IMR-90 (cell line): Measurements from ENCODE around the gene SLAMF9. TPM values are rescaled to one million over a fixed set of nuclear protein-coding genes. Genes with fewer than 3 reads are reported as not detected.
A peak's percentile ranks its signal among the peaks of the same experiment; 100 is the strongest.

Experiments used
- ATAC-seq: fragments of 200-7000 bp; cut with Tn5 transposase; 2 replicates; pipeline ENCODE4 v1.9.1; 2020; ENCODE audit warnings: low read depth, mild to moderate bottlenecking, moderate library complexity
- BruUV-seq: library from RNA; stranded (reverse); fragments of 400-500 nt; replicated peaks from 2 replicates; lab custom pipeline; 2021; lab: Mats Ljungman, UMichigan
- CTCF ChIA-PET: fragments of 300-600 bp; formaldehyde crosslinking; extraction: SDS; loops from one replicate; lab custom pipeline; 2021; ENCODE audit warnings: antibody characterized with exemption; lab: Yijun Ruan, JAX
- POLR2A ChIA-PET: fragments of 300-600 bp; sonication (Branson Sonifier 250); formaldehyde crosslinking; loops from one replicate; lab custom pipeline; 2022; ENCODE audit warnings: antibody characterized with exemption; ENCODE audit not compliant: unreplicated experiment; lab: Charles Lee
- DNase-seq: peaks from one replicate; pipeline ENCODE4 v3.0.0; 2013
- H2AFZ ChIP-seq: replicated peaks from 2 replicates; pipeline ENCODE3; 2013; ENCODE audit warnings: low read length, mild to moderate bottlenecking; ENCODE audit not compliant: poor library complexity
- H2AK5ac ChIP-seq: 2 replicates; pipeline ENCODE4 v1.6.1; 2013; ENCODE audit warnings: low read depth, low read length, inconsistent platforms
- H2AK9ac ChIP-seq: replicated peaks from 2 replicates; pipeline ENCODE3; 2013; ENCODE audit warnings: mild to moderate bottlenecking, low read depth, low read length, moderate library complexity; ENCODE audit not compliant: poor library complexity
- H2BK120ac ChIP-seq: 2 replicates; pipeline ENCODE4 v1.6.1; 2013; ENCODE audit warnings: low read depth, low read length, inconsistent platforms
- H2BK15ac ChIP-seq: 3 replicates; pipeline ENCODE4 v1.6.1; 2013; ENCODE audit warnings: low read depth, low read length, inconsistent platforms
- H2BK20ac ChIP-seq: 2 replicates; pipeline ENCODE4 v1.6.1; 2013; ENCODE audit warnings: low read depth, mild to moderate bottlenecking, inconsistent platforms, low read length, moderate library complexity
- H2BK5ac ChIP-seq: 2 replicates; pipeline ENCODE4 v1.6.1; 2013; ENCODE audit warnings: mild to moderate bottlenecking, low read depth, low read length, inconsistent platforms; ENCODE audit not compliant: poor library complexity, severe bottlenecking
- H3K14ac ChIP-seq: replicated peaks from 2 replicates; pipeline ENCODE4 v1.6.1; 2013; ENCODE audit warnings: low read depth, low read length, inconsistent platforms
- H3K18ac ChIP-seq: 2 replicates; pipeline ENCODE4 v1.6.1; 2013; ENCODE audit warnings: low read depth, low read length, control low read depth
- H3K23ac ChIP-seq: 2 replicates; pipeline ENCODE4 v1.6.1; 2013; ENCODE audit warnings: low read depth, low read length, inconsistent platforms
- H3K27ac ChIP-seq: 2 replicates; pipeline ENCODE4 v1.5.1; 2013; ENCODE audit warnings: mild to moderate bottlenecking, control low read depth, low read length; ENCODE audit not compliant: insufficient read depth
- H3K27me3 ChIP-seq: 2 replicates; pipeline ENCODE4 v1.6.1; 2013; ENCODE audit warnings: low read length; ENCODE audit not compliant: control insufficient read depth, insufficient read depth
- H3K36me3 ChIP-seq: 2 replicates; pipeline ENCODE4 v1.6.1; 2013; ENCODE audit warnings: low read length, mixed read lengths; ENCODE audit not compliant: control insufficient read depth, insufficient read depth
- H3K4ac ChIP-seq: 2 replicates; pipeline ENCODE4 v1.6.1; 2013; ENCODE audit warnings: low read depth, low read length, inconsistent platforms
- H3K4me1 ChIP-seq: 2 replicates; pipeline ENCODE4 v1.6.1; 2013; ENCODE audit warnings: low read length, mixed read lengths; ENCODE audit not compliant: control insufficient read depth, insufficient read depth
- H3K4me2 ChIP-seq: 2 replicates; pipeline ENCODE4 v1.6.1; 2013; ENCODE audit warnings: low read depth, mild to moderate bottlenecking, control low read depth, low read length, moderate library complexity
- H3K4me3 ChIP-seq: 2 replicates; pipeline ENCODE4 v1.5.1; 2013; ENCODE audit warnings: low read depth, mild to moderate bottlenecking, control low read depth, low read length, moderate library complexity; ENCODE audit not compliant: insufficient read depth
- H3K56ac ChIP-seq: 2 replicates; pipeline ENCODE4 v1.6.1; 2013; ENCODE audit warnings: low read length, inconsistent platforms; ENCODE audit not compliant: insufficient read depth; ENCODE audit errors: extremely low read depth
- H3K79me1 ChIP-seq, 2 experiments: 2 replicates each; pipeline ENCODE4 v1.6.1; 2013; ENCODE audit warnings: low read length in 2 of 2, inconsistent platforms in 1 of 2, low read depth in 1 of 2
- H3K9ac ChIP-seq: 2 replicates; pipeline ENCODE4 v1.6.1; 2013; ENCODE audit warnings: low read depth, low read length, control low read depth
- H3K9me1 ChIP-seq: 2 replicates; pipeline ENCODE4 v1.6.1; 2013; ENCODE audit warnings: low read length, inconsistent platforms; ENCODE audit not compliant: insufficient read depth
- H3K9me3 ChIP-seq: 2 replicates; pipeline ENCODE4 v1.6.1; 2013; ENCODE audit warnings: low read length; ENCODE audit not compliant: control insufficient read depth, insufficient read depth
- H4K20me1 ChIP-seq: 2 replicates; pipeline ENCODE4 v1.6.1; 2013; ENCODE audit warnings: low read length, inconsistent platforms; ENCODE audit not compliant: insufficient read depth
- H4K5ac ChIP-seq: 2 replicates; pipeline ENCODE4 v1.6.1; 2013; ENCODE audit warnings: mild to moderate bottlenecking, low read depth, low read length, control low read depth
- H4K8ac ChIP-seq, 2 experiments: 2 replicates each; pipeline ENCODE4 v1.6.1; 2013; ENCODE audit warnings: low read depth in 2 of 2, low read length in 2 of 2, control low read depth in 1 of 2, inconsistent platforms in 1 of 2
- H4K91ac ChIP-seq: 2 replicates; pipeline ENCODE4 v1.6.1; 2013; ENCODE audit warnings: low read depth, low read length, inconsistent platforms; ENCODE audit not compliant: insufficient read depth
- BHLHE40 ChIP-seq: fragments of 150-350 bp; IDR thresholded peaks from 2 replicates; pipeline ENCODE4 v1.6.1; 2016; ENCODE audit warnings: mild to moderate bottlenecking, low read depth, low read length
- CEBPB ChIP-seq: IDR thresholded peaks from 2 replicates; pipeline ENCODE4 v1.6.1; 2012; ENCODE audit warnings: low read depth, low read length, improper control_type of control experiment
- CHD1 ChIP-seq: IDR thresholded peaks from 2 replicates; pipeline ENCODE4 v1.6.1; 2012; ENCODE audit warnings: low read depth, low read length, improper control_type of control experiment
- ELK1 ChIP-seq: fragments of 150-350 bp; IDR thresholded peaks from 2 replicates; pipeline ENCODE4 v1.6.1; 2016; ENCODE audit warnings: low read depth, mild to moderate bottlenecking, low read length, moderate library complexity, borderline replicate concordance
- MAFK ChIP-seq: IDR thresholded peaks from 2 replicates; pipeline ENCODE4 v1.6.1; 2012; ENCODE audit warnings: low read depth, low read length, improper control_type of control experiment
- MAZ ChIP-seq: IDR thresholded peaks from 2 replicates; pipeline ENCODE4 v1.6.1; 2012; ENCODE audit warnings: low read depth, mild to moderate bottlenecking, low read length, improper control_type of control experiment, moderate library complexity, borderline replicate concordance
- NFE2L2 ChIP-seq: fragments of 150-350 bp; IDR thresholded peaks from 2 replicates; pipeline ENCODE4 v1.6.1; 2016; ENCODE audit warnings: low read depth, mild to moderate bottlenecking, low read length
- RAD21 ChIP-seq: IDR thresholded peaks from 2 replicates; pipeline ENCODE4 v1.6.1; 2012; ENCODE audit warnings: low read length, improper control_type of control experiment
- RCOR1 ChIP-seq: IDR thresholded peaks from 2 replicates; pipeline ENCODE4 v1.6.1; 2012; ENCODE audit warnings: mild to moderate bottlenecking, low read length, improper control_type of control experiment; ENCODE audit not compliant: insufficient replicate concordance
- RFX5 ChIP-seq: IDR thresholded peaks from 2 replicates; pipeline ENCODE4 v1.8.0; 2012; ENCODE audit warnings: low read depth, mild to moderate bottlenecking, low read length, moderate library complexity
- WGBS, 2 experiments: methylation state at CpG; one replicate each; pipeline versions ENCODE4 v1.1.5 to v1.1.7; 2013; ENCODE audit warnings: missing lambda C conversion rate in 2 of 2; ENCODE audit not compliant: insufficient read length in 1 of 2; ENCODE audit errors: extremely low coverage in 2 of 2; 5-methylcytosine and 5-hydroxymethylcytosine counted together
- dilution Hi-C: fragments of 300-500 bp; cut with HindIII; formaldehyde crosslinking; loops from one replicate; pipeline ENCODE4 v1.14.3; 2018; ENCODE audit warnings: low sequenced_read_pairs; ENCODE audit not compliant: unreplicated experiment
- in situ Hi-C: fragments of 300-500 bp; cut with MboI; formaldehyde crosslinking; loops from 3 replicates; pipeline ENCODE4 v1.14.3; 2019; ENCODE audit warnings: low sequenced_read_pairs, inconsistent platforms, mixed read lengths
- intact Hi-C: fragments of 100-400 bp; cut with micrococcal nuclease; formaldehyde crosslinking; loops from 2 replicates; pipeline ENCODE4 v1.10.0; 2022
- polyA plus RNA-seq, 3 experiments: library from polyadenylated mRNA; depleted of rRNA; stranded (reverse); fragments of >200 nt; gene quantifications; 2 replicates each; pipeline ENCODE4 v1.2.3, GENCODE V29; 2012; ENCODE audit warnings: low replicate concordance in 1 of 3
- total RNA-seq: library from RNA; depleted of rRNA; stranded (reverse); fragments of >200 nt; gene quantifications from 2 replicates; pipeline ENCODE4 v1.2.3, GENCODE V29; 2012

SLAMF9 gene
- total and polyA plus RNA-seq, 2 of the 4 experiments (the other 2 are of a cell fraction) = 0.18 to 0.67 TPM

DNA sequence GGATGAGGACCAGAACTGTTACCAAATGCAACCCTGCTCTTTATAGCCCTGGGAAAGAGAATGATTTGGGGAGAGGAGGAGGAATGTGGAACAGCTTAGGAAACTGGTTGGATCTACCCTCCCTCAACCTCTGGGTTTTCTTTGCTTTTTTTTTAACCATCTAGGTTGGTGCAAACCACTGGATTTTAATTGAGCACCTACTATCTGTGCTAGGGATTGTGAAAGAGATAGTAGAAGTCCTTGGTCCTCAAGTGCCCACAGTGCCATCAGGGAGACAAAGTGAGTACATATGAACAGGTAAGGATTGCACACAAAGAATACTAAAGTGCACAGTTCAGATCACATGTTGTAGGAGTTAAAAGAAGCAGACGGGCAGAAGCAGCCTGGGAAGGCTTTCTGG is 33.4 kb downstream of the SLAMF9 start:
- H3K4me2 ChIP-seq = no peak overlapping the region
- in situ Hi-C loops = no loop called here
- ATAC-seq (no peak), DNase-seq (no peak)
- no peak overlapping the region for H3K14ac ChIP-seq
- H4K20me1 ChIP-seq = peaks cover 79% of the 10 kb centered on the region
- no peak overlapping the region for H3K4me3 ChIP-seq
- H3K4me1 ChIP-seq = peaks cover 35% of the 10 kb centered on the region
- H3K9me1 ChIP-seq = peaks cover 37% of the 10 kb centered on the region
- H3K36me3 ChIP-seq = peaks cover 35% of the 10 kb centered on the region
- ChIA-PET POLR2A (no interaction called here), CTCF (no interaction called here)
- no peak overlapping the region for H2AFZ ChIP-seq
- no TSS peak for BruUV-seq
- H2BK20ac ChIP-seq = no peak overlapping the region
- no peak overlapping the region for H2AK9ac ChIP-seq
- H3K4ac ChIP-seq = no peak overlapping the region
- dilution Hi-C loops = no loop called here
- H4K8ac ChIP-seq = no peak overlapping the region
- H3K9me3 ChIP-seq = no peaks in the 10 kb centered on the region
- intact Hi-C loops = loop anchor here (10.0 kb wide), 1 partner anchor 294 kb away; no protein-coding TSS in a partner anchor
- H3K18ac ChIP-seq = no peak overlapping the region
- TF ChIP-seq MAFK (no peak), RFX5 (no peak), CHD1 (no peak), NFE2L2 (no peak), MAZ (no peak), RAD21 (no peak), CEBPB (no peak), RCOR1 (no peak), ELK1 (no peak), BHLHE40 (no peak)
- H4K91ac ChIP-seq = no peak overlapping the region
- H3K79me1 ChIP-seq = peaks cover 9 to 75% of the 10 kb centered on the region in 2 experiments
- peak overlapping the region; percentile 4; the same call in 1 of the 2 replicates for H3K23ac ChIP-seq
- no peak overlapping the region for H3K9ac ChIP-seq
- no peak overlapping the region for H4K5ac ChIP-seq
- H2BK5ac ChIP-seq = no peak overlapping the region
- H3K27ac ChIP-seq = no peak overlapping the region
- no peaks in the 10 kb centered on the region for H3K27me3 ChIP-seq
- no peak overlapping the region for H2AK5ac ChIP-seq
- H2BK15ac ChIP-seq = no peak overlapping the region
- no peak overlapping the region for H2BK120ac ChIP-seq
- H3K56ac ChIP-seq = no peak overlapping the region
- no CpG with 5 or more reads among the region's 1 CpG for WGBS, 2 experiments
